Left ventricle myocardium inferior (tissue), 1 donor: ENCODE results near the gene NACC2. TPM values are rescaled to one million over a fixed set of nuclear protein-coding genes. Genes with fewer than 3 reads are reported as not detected.
A peak's percentile ranks its signal among the peaks of the same experiment; 100 is the strongest.

ENCODE experiments used
- DNase-seq: peaks from one replicate; pipeline ENCODE4 v3.0.0-alpha.2; 2020
- H3K27ac ChIP-seq: fragments of 200-600 bp; replicated peaks from 2 replicates; pipeline ENCODE4 v1.8.0; 2021
- H3K27me3 ChIP-seq: fragments of 200-600 bp; 2 replicates; pipeline ENCODE4 v1.8.0; 2021; ENCODE audit warnings: low read depth
- H3K36me3 ChIP-seq: fragments of 200-600 bp; 2 replicates; pipeline ENCODE4 v1.8.0; 2021
- H3K4me1 ChIP-seq: fragments of 200-600 bp; 2 replicates; pipeline ENCODE4 v1.8.0; 2021
- H3K4me3 ChIP-seq: fragments of 200-600 bp; 2 replicates; pipeline ENCODE4 v1.8.0; 2021; ENCODE audit warnings: mild to moderate bottlenecking, moderate library complexity
- H3K9me3 ChIP-seq: fragments of 200-600 bp; replicated peaks from 2 replicates; pipeline ENCODE4 v1.8.0; 2021
- CTCF ChIP-seq: fragments of 200-600 bp; IDR thresholded peaks from 2 replicates; pipeline ENCODE4 v1.8.0; 2021; ENCODE audit warnings: antibody characterized with exemption, mild to moderate bottlenecking, borderline replicate concordance
- intact Hi-C: fragments of 100-400 bp; cut with micrococcal nuclease; formaldehyde crosslinking; loops from one replicate; pipeline ENCODE4 v1.11.0; 2022
- total RNA-seq: library from RNA; stranded (reverse); fragmentation: NEBNext Ultra II Directional; extraction: Animal tissue kit (Norgen Biotek cat#: 25700); gene quantifications from one replicate; pipeline ENCODE4 v1.2.1, GENCODE V29; 2021
- donor health status: DM: no; HTN: yes; CAD: no; lungs with severe emphysema.

NACC2 gene
- total RNA-seq, 1 donor from 2014 or later: 29.5 TPM

- TF ChIP-seq CTCF: no peak
- no peak for DNase-seq
- Histone ChIP-seq H3K27ac (peak overlapping the region; percentile 23), H3K4me1 (peaks cover 56% of the 10 kb centered on the region), H3K9me3 (no peaks in the 10 kb centered on the region), H3K36me3 (peaks cover 32% of the 10 kb centered on the region), H3K27me3 (no peaks in the 10 kb centered on the region), H3K4me3 (no peak overlapping the region)
- intact Hi-C loops: no loop called here
These were observed 85.6 kb downstream of the NACC2 start for GRCh38 chr9:136009516-136009915.

- peaks cover 58% of the 10 kb centered on the region for H3K4me1 ChIP-seq
- peaks cover 31% of the 10 kb centered on the region for H3K36me3 ChIP-seq
These were observed 86.4 kb downstream of the NACC2 start for GRCh38 chr9:136008693-136008997.

GRCh38 chr9:136007934-136008692 lies 87.0 kb downstream of the NACC2 start:
- Histone ChIP-seq H3K4me1 (peaks cover 58% of the 10 kb centered on the region), H3K27me3 (no peaks in the 10 kb centered on the region), H3K27ac (peak overlapping the region; percentile 44), H3K4me3 (no peak overlapping the region), H3K36me3 (peaks cover 26% of the 10 kb centered on the region), H3K9me3 (no peaks in the 10 kb centered on the region)
- intact Hi-C loops: no loop called here
- TF ChIP-seq CTCF: no peak
- no peak for DNase-seq

More at GRCh38 chr9:136008693-136008997, 86.4 kb downstream of the NACC2 start:
- Histone ChIP-seq H3K4me3 (no peak overlapping the region), H3K9me3 (no peaks in the 10 kb centered on the region), H3K27me3 (no peaks in the 10 kb centered on the region), H3K27ac (peak overlapping the region; percentile 44)
- intact Hi-C loops: no loop called here
- no peak for TF ChIP-seq CTCF
- no peak for DNase-seq

- no peak for TF ChIP-seq CTCF
- Histone ChIP-seq H3K27ac (peak overlapping the region; percentile 44), H3K4me3 (no peak overlapping the region), H3K9me3 (no peaks in the 10 kb centered on the region), H3K27me3 (no peaks in the 10 kb centered on the region), H3K36me3 (peaks cover 25% of the 10 kb centered on the region), H3K4me1 (peaks cover 58% of the 10 kb centered on the region)
- intact Hi-C loops: no loop called here
- no peak for DNase-seq
These were observed 87.7 kb downstream of the NACC2 start for GRCh38 chr9:136007276-136007933.

GRCh38 chr9:136006169-136006568 lies 88.9 kb downstream of the NACC2 start:
- H3K4me1 ChIP-seq: peaks cover 46% of the 10 kb centered on the region

More at GRCh38 chr9:136006169-136006568, 88.9 kb downstream of the NACC2 start:
- Histone ChIP-seq H3K27ac (no peak overlapping the region), H3K27me3 (no peaks in the 10 kb centered on the region), H3K4me3 (no peak overlapping the region), H3K36me3 (peaks cover 18% of the 10 kb centered on the region), H3K9me3 (no peaks in the 10 kb centered on the region)
- no peak for TF ChIP-seq CTCF
- no peak for DNase-seq
- intact Hi-C loops: no loop called here
